Chondrocyte (in vitro differentiated cells): ENCODE measurements around the gene NPAS4. TPM values are rescaled to one million over a fixed set of nuclear protein-coding genes. Genes with fewer than 3 reads are reported as not detected.
A peak's percentile ranks its signal among the peaks of the same experiment; 100 is the strongest.

ENCODE experiments used
- DNase-seq: peaks from one replicate; pipeline ENCODE4 v3.0.0; 2021; ENCODE audit warnings: mixed read lengths, low spot score
- H3K27ac Mint-ChIP-seq: one replicate; pipeline ENCODE4 v1.8.0; 2021; ENCODE audit warnings: mild to moderate bottlenecking, moderate library complexity, mixed read lengths; ENCODE audit not compliant: unreplicated experiment
- H3K27me3 Mint-ChIP-seq: 2 replicates; pipeline ENCODE4 v1.8.0; 2021; ENCODE audit warnings: low read depth, mixed read lengths
- H3K36me3 Mint-ChIP-seq: 2 replicates; pipeline ENCODE4 v1.8.0; 2021; ENCODE audit warnings: low read depth, mixed read lengths
- H3K4me1 Mint-ChIP-seq: 2 replicates; pipeline ENCODE4 v1.8.0; 2021; ENCODE audit warnings: low read depth, mild to moderate bottlenecking, mixed read lengths
- H3K4me3 Mint-ChIP-seq: one replicate; pipeline ENCODE4 v1.8.0; 2021; ENCODE audit warnings: mild to moderate bottlenecking, moderate library complexity, mixed read lengths; ENCODE audit not compliant: unreplicated experiment
- H3K9me3 Mint-ChIP-seq: 2 replicates; pipeline ENCODE4 v1.8.0; 2021; ENCODE audit warnings: low read depth, mixed read lengths
- CTCF ChIP-seq: fragments of 200-600 bp; sonication (generic); IDR thresholded peaks from 2 replicates; pipeline ENCODE4 v1.5.0; 2021; ENCODE audit warnings: antibody characterized with exemption, mild to moderate bottlenecking, moderate library complexity
- total RNA-seq: library from RNA; stranded (reverse); gene quantifications from 3 replicates; pipeline ENCODE4 v1.2.1, GENCODE V29; 2021

Gene NPAS4
- total RNA-seq, 1 donor from 2014 or later: 0.60 TPM

DNA sequence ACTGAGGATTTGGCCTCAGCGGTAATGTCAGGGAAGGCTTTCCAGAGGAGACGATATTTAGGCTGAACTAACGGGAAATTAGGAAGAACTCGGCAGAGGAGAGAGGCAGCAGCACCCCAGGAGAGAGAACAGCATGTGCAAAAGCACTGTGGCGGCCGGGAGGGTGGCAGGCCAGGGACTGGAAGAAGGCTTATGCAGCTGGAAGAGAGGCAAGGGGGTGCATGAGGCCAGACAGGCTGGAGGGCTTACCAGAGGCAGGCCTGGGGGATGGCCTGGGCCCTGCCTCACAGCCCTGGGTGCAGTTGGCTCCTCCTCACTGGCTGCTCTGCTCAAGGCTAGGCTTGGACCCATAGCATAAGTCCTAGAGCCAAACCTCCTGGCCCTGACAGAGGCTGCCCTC is 7.7 kb upstream of the NPAS4 start:
- H3K36me3 Mint-ChIP-seq: no peaks in the 10 kb centered on the region
- peaks cover 53% of the 10 kb centered on the region for H3K4me1 Mint-ChIP-seq
- H3K4me3 Mint-ChIP-seq: no peak overlapping the region
- no peaks in the 10 kb centered on the region for H3K9me3 Mint-ChIP-seq
- peaks cover 2% of the 10 kb centered on the region for H3K27me3 Mint-ChIP-seq
- no peak overlapping the region for H3K27ac Mint-ChIP-seq
- TF ChIP-seq CTCF: no peak
- no peak for DNase-seq

DNA sequence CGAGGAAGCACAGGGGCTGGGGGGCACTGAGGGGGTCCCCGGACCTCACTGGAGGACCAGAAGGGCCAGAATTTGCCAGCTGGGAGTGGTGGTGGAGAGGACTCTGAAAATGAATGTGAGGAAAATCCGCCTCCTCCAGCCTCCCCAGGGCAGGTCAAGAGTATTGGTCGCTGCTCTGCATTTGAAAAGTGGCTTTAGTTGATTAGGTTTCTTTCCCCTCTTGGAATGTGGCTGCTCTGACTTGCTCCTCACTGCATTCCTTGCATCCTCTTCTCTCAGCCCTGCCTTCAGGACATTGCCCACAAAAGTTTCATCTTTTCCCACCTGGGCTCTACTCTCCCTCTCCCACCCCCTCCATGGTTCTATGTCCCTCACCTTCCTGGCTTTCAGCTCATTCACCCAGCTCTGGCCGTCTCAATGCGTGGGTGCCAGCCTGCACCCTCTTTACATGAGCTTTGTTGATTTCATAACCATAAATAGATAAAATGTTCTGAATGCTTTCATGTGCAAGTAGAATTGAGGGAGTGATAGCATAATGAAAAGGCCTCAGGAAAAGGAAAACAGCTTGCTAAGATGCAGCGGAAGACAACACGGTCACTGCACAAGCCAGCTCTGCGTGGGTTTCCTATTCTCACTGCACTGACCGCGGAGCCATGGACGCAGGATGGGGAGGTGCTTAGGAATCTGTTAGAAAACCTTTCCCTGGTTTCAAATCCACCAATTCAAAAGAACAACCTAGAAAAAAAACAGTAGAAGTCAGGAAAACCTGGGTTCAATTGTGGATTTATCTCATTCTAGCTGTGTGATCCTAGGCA is 6.5 kb upstream of the NPAS4 start:
- no peak for DNase-seq
- Mint-ChIP-seq H3K27ac (no peak overlapping the region), H3K27me3 (peaks cover 5% of the 10 kb centered on the region), H3K4me1 (peaks cover 60% of the 10 kb centered on the region), H3K9me3 (no peaks in the 10 kb centered on the region), H3K4me3 (no peak overlapping the region), H3K36me3 (peaks cover 2% of the 10 kb centered on the region)
- TF ChIP-seq CTCF: no peak

GRCh38 chr11:66415423-66415822 is 5.4 kb upstream of the NPAS4 start:
- peaks cover 2% of the 10 kb centered on the region for H3K36me3 Mint-ChIP-seq
- H3K27ac Mint-ChIP-seq: no peak overlapping the region
- TF ChIP-seq CTCF: no peak
- H3K4me3 Mint-ChIP-seq: no peak overlapping the region
- H3K27me3 Mint-ChIP-seq: peaks cover 6% of the 10 kb centered on the region
- H3K4me1 Mint-ChIP-seq: peaks cover 55% of the 10 kb centered on the region
- H3K9me3 Mint-ChIP-seq: no peaks in the 10 kb centered on the region
- DNase-seq: no peak

DNA sequence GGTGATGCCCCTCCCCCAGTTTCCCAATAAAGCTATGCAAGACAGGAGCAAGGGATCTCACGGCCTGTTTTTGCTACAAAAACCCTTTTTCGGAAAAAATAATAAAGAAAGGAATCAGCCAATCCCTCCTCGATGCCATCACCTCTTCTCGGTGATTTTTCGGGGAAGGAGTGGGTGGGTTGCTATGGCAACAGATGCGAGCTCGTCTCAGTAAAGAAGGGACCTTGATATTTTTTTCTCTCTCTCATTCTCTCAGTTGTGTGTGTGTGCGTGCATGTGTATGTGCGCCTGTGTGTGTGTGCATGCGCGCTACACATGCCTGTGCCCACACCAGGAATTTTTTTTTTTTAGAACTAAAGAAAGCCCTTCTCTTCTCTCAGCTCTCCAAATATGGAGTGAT is 3.8 kb upstream of the NPAS4 start:
- no peaks in the 10 kb centered on the region for H3K9me3 Mint-ChIP-seq
- H3K27me3 Mint-ChIP-seq: peaks cover 6% of the 10 kb centered on the region
- no peak for DNase-seq
- H3K27ac Mint-ChIP-seq: no peak overlapping the region
- H3K4me1 Mint-ChIP-seq: peaks cover 46% of the 10 kb centered on the region
- H3K4me3 Mint-ChIP-seq: no peak overlapping the region
- TF ChIP-seq CTCF: no peak
- H3K36me3 Mint-ChIP-seq: peaks cover 2% of the 10 kb centered on the region

DNA sequence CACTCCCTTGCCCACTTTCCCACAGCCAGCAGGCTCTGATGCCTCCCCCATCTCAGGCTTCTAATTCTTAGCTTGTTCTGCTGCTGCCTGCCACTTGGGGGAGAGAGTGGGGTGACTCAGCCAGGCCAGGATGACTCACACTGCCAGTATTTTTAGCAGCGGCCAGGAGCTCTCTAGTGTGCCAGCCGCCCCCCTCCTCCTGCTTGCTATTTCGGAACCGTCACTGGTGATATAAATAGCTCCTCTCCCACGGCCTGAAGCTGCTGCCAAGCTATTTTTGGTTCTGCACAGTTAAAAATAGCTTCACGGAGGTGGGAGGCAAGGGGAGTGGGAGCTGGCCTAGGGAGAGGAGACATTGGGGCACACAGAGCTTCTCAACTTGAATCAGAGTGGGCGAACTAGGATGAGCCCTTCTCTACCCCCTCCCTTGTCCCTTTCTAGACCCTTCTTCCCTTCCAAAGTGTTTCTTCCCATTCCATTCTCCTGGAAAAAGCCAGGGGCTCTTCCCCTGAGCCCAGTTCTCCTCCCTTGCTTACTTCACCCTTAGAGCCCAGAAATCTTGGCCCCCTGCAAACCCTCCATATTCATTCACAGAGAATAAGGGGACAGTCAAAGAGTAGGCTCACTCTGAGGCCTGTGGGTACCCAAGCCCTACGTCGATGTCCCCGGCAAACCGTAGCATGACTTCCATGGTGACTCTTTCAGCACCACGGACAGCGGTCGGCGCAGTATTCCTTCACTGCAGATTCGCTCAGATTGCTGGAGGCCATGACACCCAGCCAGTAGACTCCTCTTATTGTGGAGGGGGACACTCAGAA is 2.5 kb upstream of the NPAS4 start:
- H3K9me3 Mint-ChIP-seq: no peaks in the 10 kb centered on the region
- H3K27ac Mint-ChIP-seq: peak overlapping the region; percentile 88
- TF ChIP-seq CTCF: peak; percentile 76
- peaks cover 6% of the 10 kb centered on the region for H3K27me3 Mint-ChIP-seq
- peak overlapping the region; percentile 45 for H3K4me3 Mint-ChIP-seq
- peaks cover 36% of the 10 kb centered on the region for H3K4me1 Mint-ChIP-seq
- DNase-seq: no peak
- peaks cover 5% of the 10 kb centered on the region for H3K36me3 Mint-ChIP-seq
